ENCODE data around the gene C6orf47.

GRCh38 chr6:31657406-31658157 lies 3.0 kb downstream of the C6orf47 start:
- TF ChIP-seq, protein P1, sequence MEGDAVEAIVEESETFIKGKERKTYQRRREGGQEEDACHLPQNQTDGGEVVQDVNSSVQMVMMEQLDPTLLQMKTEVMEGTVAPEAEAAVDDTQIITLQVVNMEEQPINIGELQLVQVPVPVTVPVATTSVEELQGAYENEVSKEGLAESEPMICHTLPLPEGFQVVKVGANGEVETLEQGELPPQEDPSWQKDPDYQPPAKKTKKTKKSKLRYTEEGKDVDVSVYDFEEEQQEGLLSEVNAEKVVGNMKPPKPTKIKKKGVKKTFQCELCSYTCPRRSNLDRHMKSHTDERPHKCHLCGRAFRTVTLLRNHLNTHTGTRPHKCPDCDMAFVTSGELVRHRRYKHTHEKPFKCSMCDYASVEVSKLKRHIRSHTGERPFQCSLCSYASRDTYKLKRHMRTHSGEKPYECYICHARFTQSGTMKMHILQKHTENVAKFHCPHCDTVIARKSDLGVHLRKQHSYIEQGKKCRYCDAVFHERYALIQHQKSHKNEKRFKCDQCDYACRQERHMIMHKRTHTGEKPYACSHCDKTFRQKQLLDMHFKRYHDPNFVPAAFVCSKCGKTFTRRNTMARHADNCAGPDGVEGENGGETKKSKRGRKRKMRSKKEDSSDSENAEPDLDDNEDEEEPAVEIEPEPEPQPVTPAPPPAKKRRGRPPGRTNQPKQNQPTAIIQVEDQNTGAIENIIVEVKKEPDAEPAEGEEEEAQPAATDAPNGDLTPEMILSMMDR (IDR thresholded peaks at IDR 0.05) = no peak
- TF ChIP-seq POLR2A (IDR thresholded peaks at IDR 0.05) = no peak

Measured in sigmoid colon (tissue), 3 donors.